CD4-positive, CD25-positive, alpha-beta regulatory T cell (primary cell): Measurements from ENCODE around the gene TTC21A. TPM values are rescaled to one million over a fixed set of nuclear protein-coding genes. Genes with fewer than 3 reads are reported as not detected.

Source experiments
- ATAC-seq, 2 donors: fragments of 150-1000 bp; cut with Tn5 transposase; one replicate each; pipeline ENCODE4 v1.10.0; 2021; ENCODE audit warnings: low read depth in 2 of 2, moderate number of reproducible peaks in 2 of 2, moderate library complexity in 1 of 2
- DNase-seq, 3 donors: peaks; one replicate each; pipeline versions ENCODE4 v3.0.0 to v3.0.0-alpha.2; 2012 to 2022; ENCODE audit warnings: mixed read lengths in 1 of 3
- H3K27ac ChIP-seq: one replicate; pipeline ENCODE4 v1.7.0; 2013; ENCODE audit warnings: mild to moderate bottlenecking, low read length; ENCODE audit not compliant: insufficient read depth, poor library complexity, severe bottlenecking
- H3K27me3 ChIP-seq: one replicate; pipeline ENCODE4 v1.7.0; 2013; ENCODE audit warnings: low read length; ENCODE audit not compliant: control insufficient read depth, insufficient read depth
- H3K36me3 ChIP-seq: one replicate; pipeline ENCODE4 v1.7.0; 2013; ENCODE audit warnings: mild to moderate bottlenecking, low read length, moderate library complexity; ENCODE audit not compliant: control insufficient read depth, insufficient read depth
- H3K4me1 ChIP-seq: 2 replicates; pipeline ENCODE4 v1.7.0; 2013; ENCODE audit warnings: mild to moderate bottlenecking, low read length; ENCODE audit not compliant: insufficient read depth, control insufficient read depth, poor library complexity, severe bottlenecking
- H3K4me3 ChIP-seq: one replicate; pipeline ENCODE4 v1.7.0; 2013; ENCODE audit warnings: low read depth, mild to moderate bottlenecking, low read length, moderate library complexity
- H3K9me3 ChIP-seq, 2 experiments: 1 replicate in 1 of 2; 2 replicates in 1 of 2; pipeline ENCODE4 v1.7.0; 2013; ENCODE audit warnings: low read length in 2 of 2, mild to moderate bottlenecking in 1 of 2, moderate library complexity in 1 of 2; ENCODE audit not compliant: control insufficient read depth in 2 of 2
- H3K27ac Mint-ChIP-seq, 3 donors: one replicate each; pipeline ENCODE4 v1.8.0; 2020 to 2022; ENCODE audit warnings: mild to moderate bottlenecking in 3 of 3, mixed read lengths in 3 of 3, moderate library complexity in 2 of 3
- H3K27me3 Mint-ChIP-seq: one replicate; pipeline ENCODE4 v1.8.0; 2022; ENCODE audit warnings: mild to moderate bottlenecking, mixed read lengths
- H3K36me3 Mint-ChIP-seq: one replicate; pipeline ENCODE4 v1.8.0; 2020; ENCODE audit warnings: mixed read lengths
- H3K4me1 Mint-ChIP-seq, 4 donors: one replicate each; pipeline ENCODE4 v1.8.0; 2020 to 2022; ENCODE audit warnings: mixed read lengths in 4 of 4, mild to moderate bottlenecking in 1 of 4
- H3K4me3 Mint-ChIP-seq, 4 donors: one replicate each; pipeline ENCODE4 v1.8.0; 2020 to 2022; ENCODE audit warnings: mild to moderate bottlenecking in 4 of 4, mixed read lengths in 4 of 4, moderate library complexity in 3 of 4
- H3K9me3 Mint-ChIP-seq, 7 donors: one replicate each; pipeline ENCODE4 v1.8.0; 2020 to 2022; ENCODE audit warnings: mixed read lengths in 7 of 7, mild to moderate bottlenecking in 3 of 7, moderate library complexity in 2 of 7
- polyA plus RNA-seq, 4 donors: library from polyadenylated mRNA; unstranded; fragments of 300-500 nt; fragmentation: Illumina TruSeq; gene quantifications; one replicate each; pipeline ENCODE4 v1.2.3, GENCODE V29; 2021
- total RNA-seq: library from RNA; stranded (reverse); gene quantifications from one replicate; pipeline ENCODE4 v1.2.3, GENCODE V29; 2022

Gene TTC21A
- total and polyA plus RNA-seq, 5 donors from 2014 or later, result 0.41 to 4.1 (median 1.3) TPM

- ATAC-seq (peak; percentile 65 to 67), DNase-seq (peak; percentile 40 to 75 (median 46))
- Histone ChIP-seq H3K4me1 (peaks cover 67% of the 10 kb centered on the region), H3K4me3 (peak overlapping the region; percentile 91), H3K9me3 (no peaks in the 10 kb centered on the region), H3K36me3 (peaks cover 44% of the 10 kb centered on the region), H3K27me3 (no peaks in the 10 kb centered on the region), H3K27ac (peak overlapping the region; percentile 82)
- Mint-ChIP-seq H3K4me3 (peak overlapping the region; percentile 90 to 99 (median 94)), H3K4me1 (peaks cover 21 to 83% (median 59%) of the 10 kb centered on the region in 4 donors), H3K27ac (peak overlapping the region; percentile 99 to 100 (median 100)), H3K9me3 (peaks cover 0 to under 1% (median 0%) of the 10 kb centered on the region in 7 donors), H3K36me3 (peaks cover 38% of the 10 kb centered on the region), H3K27me3 (peaks cover 1% of the 10 kb centered on the region)
Observed at GRCh38 chr3:39146611-39147591, 39.4 kb downstream of the TTC21A start.

DNA sequence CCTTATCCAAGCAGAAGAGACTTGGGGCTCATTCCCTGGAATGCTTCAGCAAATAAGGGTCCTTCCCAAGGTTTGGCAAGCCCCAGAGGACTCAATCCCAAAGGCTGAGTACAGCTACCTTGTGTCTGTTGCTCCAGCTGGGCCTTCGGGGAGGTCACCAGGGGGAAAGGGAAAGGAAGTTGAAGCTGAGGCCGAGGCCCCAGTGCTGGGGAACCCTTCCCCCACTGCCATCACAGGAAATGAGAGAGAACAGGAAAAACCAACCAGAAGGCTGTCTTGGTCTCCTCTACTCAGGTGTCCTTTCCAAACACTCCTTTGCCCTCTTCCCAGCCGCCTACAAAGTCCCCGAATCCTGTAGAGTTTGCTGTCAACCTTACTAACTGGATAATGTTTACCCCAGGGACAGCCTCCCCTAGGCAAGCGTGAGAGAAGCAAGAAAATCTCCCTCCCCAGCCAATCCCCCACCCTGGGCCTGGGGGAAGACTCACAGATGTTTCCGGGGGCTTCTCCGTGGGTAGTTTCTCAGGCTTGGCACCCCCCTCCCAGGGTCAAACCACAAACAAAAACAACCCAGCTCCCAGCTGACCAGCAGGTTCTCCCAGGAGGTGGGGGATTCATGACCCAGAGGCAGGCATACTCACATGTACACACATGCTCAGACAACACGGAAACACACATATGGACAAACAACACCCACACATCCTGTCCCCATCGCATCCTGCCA lies 40.4 kb downstream of the TTC21A start:
- peak overlapping the region; percentile 91 for H3K4me3 ChIP-seq

GRCh38 chr3:39148435-39149058 lies 41.1 kb downstream of the TTC21A start:
- peaks cover 30% of the 10 kb centered on the region for H3K36me3 Mint-ChIP-seq
- peak overlapping the region; percentile 90 to 99 (median 94) for H3K4me3 Mint-ChIP-seq
- Histone ChIP-seq H3K4me1 (peaks cover 66% of the 10 kb centered on the region), H3K9me3 (no peaks in the 10 kb centered on the region), H3K27ac (peak overlapping the region; percentile 82), H3K4me3 (peak overlapping the region; percentile 91), H3K36me3 (peaks cover 28% of the 10 kb centered on the region), H3K27me3 (no peaks in the 10 kb centered on the region)
- peak overlapping the region; percentile 99 to 100 (median 100) for H3K27ac Mint-ChIP-seq
- peak in 1 of 3 donors; percentile 20 for DNase-seq
- no peaks in the 10 kb centered on the region for H3K27me3 Mint-ChIP-seq
- peaks cover 21 to 81% (median 62%) of the 10 kb centered on the region in 4 donors for H3K4me1 Mint-ChIP-seq
- H3K9me3 Mint-ChIP-seq, result peaks cover 0 to 3% (median 0%) of the 10 kb centered on the region in 7 donors
- no peak for ATAC-seq

More for the DNA sequence above, 40.4 kb downstream of the TTC21A start:
- DNase-seq (peak in 2 of 3 donors; percentile 54 to 79), ATAC-seq (no peak)
- Histone ChIP-seq H3K9me3 (no peaks in the 10 kb centered on the region), H3K36me3 (peaks cover 35% of the 10 kb centered on the region), H3K27ac (peak overlapping the region; percentile 82), H3K4me1 (peaks cover 68% of the 10 kb centered on the region), H3K27me3 (no peaks in the 10 kb centered on the region)
- Mint-ChIP-seq H3K36me3 (peaks cover 34% of the 10 kb centered on the region), H3K4me3 (peak overlapping the region; percentile 90 to 99 (median 94)), H3K4me1 (peaks cover 21 to 85% (median 62%) of the 10 kb centered on the region in 4 donors), H3K27me3 (no peaks in the 10 kb centered on the region), H3K27ac (peak overlapping the region; percentile 99 to 100 (median 100)), H3K9me3 (peaks cover 0 to 3% (median 0%) of the 10 kb centered on the region in 7 donors)

DNA sequence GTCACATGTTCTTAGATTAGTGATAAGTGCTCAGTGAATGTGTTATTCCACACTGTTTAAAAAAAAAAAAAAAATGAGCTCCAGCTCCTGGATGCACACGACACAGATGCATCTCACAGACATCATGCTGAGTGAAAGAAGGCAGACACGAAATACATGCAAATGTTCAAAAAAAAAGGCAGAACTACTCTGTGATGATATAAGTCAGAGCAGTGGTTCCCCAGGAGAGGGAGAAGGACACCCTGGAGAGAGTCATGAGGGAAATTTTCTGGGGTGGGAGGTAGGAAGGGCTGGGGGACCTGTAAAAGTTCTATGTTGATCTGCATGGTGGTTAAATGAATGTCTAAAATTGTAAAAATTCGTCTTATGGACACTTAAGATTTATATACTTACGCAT lies 41.6 kb downstream of the TTC21A start:
- Histone ChIP-seq H3K36me3 (peaks cover 23% of the 10 kb centered on the region), H3K4me1 (peaks cover 71% of the 10 kb centered on the region), H3K4me3 (peak overlapping the region; percentile 91), H3K27ac (peak overlapping the region; percentile 82), H3K9me3 (no peaks in the 10 kb centered on the region), H3K27me3 (no peaks in the 10 kb centered on the region)
- DNase-seq (no peak), ATAC-seq (no peak)
- Mint-ChIP-seq H3K27me3 (no peaks in the 10 kb centered on the region), H3K9me3 (peaks cover 0 to 3% (median 0%) of the 10 kb centered on the region in 7 donors), H3K4me3 (peak overlapping the region; percentile 90 to 99 (median 94)), H3K27ac (peak overlapping the region; percentile 94 to 100 (median 100)), H3K36me3 (peaks cover 26% of the 10 kb centered on the region), H3K4me1 (peaks cover 21 to 83% (median 62%) of the 10 kb centered on the region in 4 donors)

- H3K27ac Mint-ChIP-seq, result peak overlapping the region; percentile 92 to 100 (median 100)
- peaks cover 74% of the 10 kb centered on the region for H3K4me1 ChIP-seq
Observed at GRCh38 chr3:39149498-39150147, 42.1 kb downstream of the TTC21A start.

DNA sequence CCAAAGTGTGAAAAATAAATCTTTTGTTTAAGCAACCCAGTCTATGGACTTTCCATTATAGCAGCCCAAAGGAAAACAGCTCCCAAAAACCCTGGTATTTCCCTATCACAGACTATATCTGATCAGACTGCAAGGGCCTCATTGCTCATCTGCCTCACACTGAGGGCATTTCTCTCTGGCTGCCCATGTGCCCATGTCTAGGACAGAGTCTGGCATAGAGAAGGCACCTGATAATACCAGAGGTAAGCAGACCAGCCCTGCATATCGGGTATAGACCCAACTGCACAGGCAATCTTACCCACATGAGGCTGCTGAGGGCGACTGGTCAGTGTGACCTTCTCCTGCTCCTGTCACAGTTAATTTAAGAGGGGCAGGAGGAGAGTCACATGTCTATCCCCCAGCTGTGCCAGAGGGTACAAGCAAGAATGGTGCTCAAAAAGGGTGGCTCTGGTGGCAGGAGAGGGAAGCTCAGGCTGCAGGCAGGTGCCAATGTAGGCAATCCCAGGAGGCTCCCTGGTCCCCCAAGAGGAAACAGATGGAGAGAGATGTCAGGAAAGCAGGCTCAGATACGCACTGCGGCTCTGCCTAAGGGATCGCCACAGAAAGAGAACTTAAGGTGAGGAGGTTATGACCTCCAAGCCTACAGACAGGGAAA lies 42.8 kb downstream of the TTC21A start:
- no peaks in the 10 kb centered on the region for H3K27me3 Mint-ChIP-seq
- ATAC-seq (no peak), DNase-seq (no peak)
- Histone ChIP-seq H3K4me1 (peaks cover 74% of the 10 kb centered on the region), H3K27ac (peak overlapping the region; percentile 99), H3K36me3 (peaks cover 11% of the 10 kb centered on the region), H3K27me3 (no peaks in the 10 kb centered on the region), H3K4me3 (peak overlapping the region; percentile 91), H3K9me3 (no peaks in the 10 kb centered on the region)
- peaks cover 0 to 3% (median 0%) of the 10 kb centered on the region in 7 donors for H3K9me3 Mint-ChIP-seq
- peak overlapping the region; percentile 91 to 99 (median 96) for H3K4me3 Mint-ChIP-seq
- H3K4me1 Mint-ChIP-seq, result peaks cover 21 to 83% (median 60%) of the 10 kb centered on the region in 4 donors
- peaks cover 16% of the 10 kb centered on the region for H3K36me3 Mint-ChIP-seq
- H3K27ac Mint-ChIP-seq, result peak overlapping the region; percentile 92 to 100 (median 100)

More at GRCh38 chr3:39149498-39150147, 42.1 kb downstream of the TTC21A start:
- Mint-ChIP-seq H3K9me3 (peaks cover 0 to 3% (median 0%) of the 10 kb centered on the region in 7 donors), H3K4me1 (peaks cover 21 to 85% (median 60%) of the 10 kb centered on the region in 4 donors), H3K36me3 (peaks cover 21% of the 10 kb centered on the region), H3K27me3 (no peaks in the 10 kb centered on the region), H3K4me3 (peak overlapping the region; percentile 91 to 99 (median 96))
- Histone ChIP-seq H3K36me3 (peaks cover 17% of the 10 kb centered on the region), H3K9me3 (no peaks in the 10 kb centered on the region), H3K4me3 (peak overlapping the region; percentile 91), H3K27me3 (no peaks in the 10 kb centered on the region), H3K27ac (peak overlapping the region; percentile 99)
- no peak for ATAC-seq
- no peak for DNase-seq
